GM19438 (cell line): ENCODE results near the gene RHOH.
"Not testable (repeated sequence)": the region's sequence is repeated elsewhere in the genome, so short reads cannot be mapped to it uniquely, and the experiment has no call there.

Experiments
- ATAC-seq: cut with Tn5 transposase; IDR thresholded peaks from one replicate; pipeline ENCODE4 v1.9.1; 2021; ENCODE audit warnings: low read depth; ENCODE audit not compliant: unreplicated experiment

Gene RHOH, protein sequence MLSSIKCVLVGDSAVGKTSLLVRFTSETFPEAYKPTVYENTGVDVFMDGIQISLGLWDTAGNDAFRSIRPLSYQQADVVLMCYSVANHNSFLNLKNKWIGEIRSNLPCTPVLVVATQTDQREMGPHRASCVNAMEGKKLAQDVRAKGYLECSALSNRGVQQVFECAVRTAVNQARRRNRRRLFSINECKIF

DNA sequence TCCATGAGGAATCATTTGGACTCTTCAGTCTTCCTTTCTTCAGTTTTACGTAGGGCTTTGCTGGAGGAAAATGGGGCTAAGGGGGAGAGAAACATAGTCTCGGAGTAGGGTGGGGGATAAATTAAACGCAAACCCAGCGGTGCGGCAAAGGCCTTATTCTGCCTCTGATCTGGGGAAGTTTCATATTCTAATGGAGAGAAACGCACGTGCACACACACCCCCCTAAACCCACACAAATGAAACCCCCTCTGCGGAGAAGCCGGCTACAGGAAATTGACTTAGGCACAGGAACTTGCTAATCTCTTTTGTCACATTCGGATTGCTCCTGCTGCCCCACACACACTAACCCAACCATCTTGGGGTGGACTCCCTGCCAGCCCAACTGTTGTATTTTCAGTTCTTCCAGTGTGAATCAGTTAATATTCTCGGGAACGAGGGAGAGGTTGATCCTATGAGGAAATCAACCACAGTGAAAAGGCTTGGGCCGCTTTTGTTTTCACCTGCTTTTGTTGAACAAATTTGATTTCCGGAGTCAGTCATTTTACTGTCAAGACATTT is at the start of gene RHOH:
RHOH (plus strand) TSS at position 308 of the 558 bp plus-strand sequence. CDS start 46,356 bp downstream, outside the sequence.
- no peak for ATAC-seq

DNA sequence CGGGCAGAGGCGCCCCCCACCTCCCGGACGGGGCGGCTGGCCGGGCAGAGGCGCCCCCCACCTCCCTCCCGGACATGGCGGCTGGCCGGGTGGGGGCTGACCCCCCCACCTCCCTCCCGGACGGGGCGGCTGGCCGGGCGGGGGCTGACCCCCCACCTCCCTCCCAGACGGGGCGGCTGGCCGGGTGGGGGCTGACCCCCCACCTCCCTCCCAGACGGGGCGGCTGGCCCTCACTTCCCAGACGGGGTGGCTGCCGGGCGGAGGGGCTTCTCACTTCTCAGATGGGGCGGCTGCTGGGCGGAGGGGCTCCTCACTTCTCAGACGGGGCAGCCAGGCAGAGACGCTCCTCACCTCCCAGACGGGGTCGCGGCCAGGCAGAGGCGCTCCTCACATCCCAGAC is 49.3 kb upstream of the RHOH start:
- not testable (repeated sequence) for ATAC-seq

DNA sequence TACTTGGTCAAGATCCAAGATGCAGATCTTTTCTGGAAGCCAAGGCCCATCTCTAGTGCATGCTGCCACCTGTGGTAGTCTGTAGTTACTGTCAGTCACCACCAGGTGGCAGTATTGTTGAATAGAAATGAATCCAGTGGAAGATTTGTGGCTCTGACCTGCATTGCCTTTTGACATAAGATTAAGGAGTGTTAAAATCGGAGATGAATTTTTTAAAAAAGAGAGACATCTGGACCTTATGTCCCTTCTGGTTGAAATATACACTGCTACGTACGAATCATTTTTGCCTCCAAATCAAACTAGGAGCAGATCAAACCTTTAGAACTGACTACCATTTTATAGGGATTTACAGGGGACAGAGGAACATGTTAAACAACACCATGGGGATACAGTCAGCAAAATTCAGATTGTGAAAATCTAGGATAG is 46.9 kb upstream of the RHOH start:
- peak; percentile 70 for ATAC-seq

DNA sequence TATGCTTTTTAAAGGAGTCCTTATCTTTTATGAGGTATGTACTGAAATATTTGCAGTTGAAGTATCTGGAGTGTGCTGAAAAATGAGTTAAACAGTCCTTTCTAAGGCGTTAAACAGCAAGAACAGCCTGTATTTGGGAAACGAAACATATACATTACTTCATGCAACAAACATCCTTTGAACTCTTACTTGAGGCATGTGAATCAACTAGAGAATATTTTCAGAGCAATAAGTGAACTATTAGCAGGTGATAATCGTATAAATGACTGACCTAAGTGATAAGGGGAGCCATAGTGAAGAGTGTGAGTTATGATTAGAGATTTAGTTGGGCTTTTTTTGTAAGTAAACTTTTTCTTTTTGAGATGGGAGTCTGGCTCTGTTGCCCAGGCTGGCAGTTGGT is 45.9 kb upstream of the RHOH start:
- no peak for ATAC-seq

DNA sequence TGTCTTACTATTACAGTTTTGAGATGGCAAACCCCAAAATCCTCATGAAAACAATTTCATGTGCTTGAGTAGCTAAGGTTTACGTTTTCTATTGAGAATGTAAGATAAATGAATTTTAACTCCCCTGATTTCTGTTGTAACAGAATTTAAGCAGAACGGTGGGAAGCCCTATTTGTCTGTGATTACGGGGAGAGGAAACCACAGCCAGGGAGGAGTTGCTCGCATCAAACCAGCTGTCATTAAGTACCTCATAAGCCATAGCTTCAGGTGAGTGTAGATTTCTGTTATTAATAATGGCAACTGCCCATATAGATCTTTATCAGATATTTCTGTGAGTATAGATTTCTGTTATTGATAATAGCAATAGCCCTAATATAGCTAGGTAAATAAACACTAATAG is 44.2 kb upstream of the RHOH start:
- ATAC-seq, result no peak

DNA sequence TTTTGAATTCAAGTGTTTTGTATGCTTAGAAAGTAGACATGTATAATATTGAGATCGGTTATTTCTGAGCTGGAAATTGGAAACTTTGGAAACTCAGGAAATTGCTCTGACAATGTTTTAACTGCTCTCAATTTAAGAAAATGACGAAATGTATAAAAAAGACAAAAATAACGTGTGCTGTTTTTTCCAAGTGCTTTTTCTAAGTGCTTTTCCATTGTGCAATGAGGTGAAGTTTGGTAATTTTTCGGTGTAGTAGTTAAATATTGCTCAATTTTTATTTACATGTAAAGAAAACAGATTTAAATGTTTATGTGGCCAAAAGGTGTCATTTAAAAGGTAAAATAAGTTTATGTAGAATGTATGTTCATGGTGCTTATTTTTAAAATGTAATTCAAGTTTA is 39.4 kb upstream of the RHOH start:
- ATAC-seq, result no peak

DNA sequence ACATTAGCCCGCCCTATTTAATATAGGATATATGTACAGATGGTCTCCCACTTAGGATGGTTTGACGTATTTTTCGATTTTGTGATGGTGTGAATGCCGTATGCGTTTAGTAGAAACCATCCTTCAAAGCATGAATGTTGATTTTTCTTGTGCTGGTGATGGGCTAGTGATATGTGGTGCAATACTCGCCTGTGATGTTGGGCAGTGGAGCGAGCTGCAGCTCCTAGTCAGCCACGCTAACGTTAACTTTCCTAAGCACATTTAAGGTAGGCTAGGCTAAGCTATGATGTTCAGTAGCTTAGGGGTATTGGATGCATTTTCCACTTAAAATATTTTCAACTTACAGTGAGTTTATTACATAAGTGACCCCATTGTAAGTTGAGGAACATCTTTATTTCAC is 36.6 kb upstream of the RHOH start:
- ATAC-seq, result no peak

DNA sequence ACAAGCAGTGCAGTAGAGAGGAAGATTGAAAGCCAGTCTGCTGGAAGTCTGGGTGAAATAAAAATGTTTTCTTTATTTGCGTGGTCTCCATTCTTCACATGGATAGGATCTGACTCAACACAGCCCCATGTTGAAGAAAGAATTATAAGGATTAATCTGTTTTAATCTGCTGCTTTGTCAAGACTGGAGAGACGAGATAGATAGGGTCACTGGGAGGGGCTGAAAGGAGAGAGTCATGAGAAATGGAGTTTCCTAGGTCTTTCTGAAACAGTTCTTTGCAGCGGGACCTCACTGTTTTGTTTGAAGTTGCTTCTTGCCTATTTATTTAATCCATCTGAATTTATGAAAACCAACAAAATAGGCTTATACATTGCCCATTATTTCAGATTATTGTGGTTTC is 32.4 kb upstream of the RHOH start:
- no peak for ATAC-seq

DNA sequence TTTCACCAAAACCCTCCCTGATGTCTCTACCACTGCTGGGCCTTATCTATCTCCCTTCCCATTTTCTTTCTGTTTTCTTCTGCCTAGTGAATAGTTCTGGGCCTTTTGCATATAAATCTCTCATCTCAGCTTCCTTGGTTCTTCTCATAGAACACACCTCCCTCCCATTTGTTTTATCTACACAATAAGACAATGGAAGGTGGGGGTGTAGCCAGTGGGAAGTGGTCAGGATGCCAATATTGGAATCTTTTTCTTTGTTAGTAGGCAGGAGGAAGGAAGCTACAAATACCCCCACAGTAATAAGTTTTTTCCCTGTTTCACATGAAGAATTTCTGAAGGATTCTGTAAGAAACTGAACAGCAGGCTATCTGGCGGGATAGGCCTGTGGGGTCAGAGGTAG is 30.9 kb upstream of the RHOH start:
- no peak for ATAC-seq

DNA sequence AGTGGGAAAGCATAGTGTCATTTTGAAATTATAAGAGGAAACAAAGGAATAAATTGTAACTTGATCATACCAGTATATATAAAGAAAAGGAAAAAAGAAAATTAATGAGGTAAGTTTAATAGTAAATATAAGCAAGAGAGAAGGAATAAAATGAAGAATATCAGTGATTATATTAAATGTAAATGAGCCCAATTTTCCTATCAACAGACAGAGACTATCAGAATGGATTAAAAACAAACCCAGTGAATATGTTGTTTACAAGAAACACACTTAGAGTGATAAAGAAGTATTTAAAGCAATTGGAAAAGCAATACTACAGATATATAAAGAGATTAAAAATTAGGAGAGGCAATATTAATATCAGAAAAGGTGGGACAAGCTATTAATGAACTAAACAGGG is 28.8 kb upstream of the RHOH start:
- ATAC-seq, result no peak

DNA sequence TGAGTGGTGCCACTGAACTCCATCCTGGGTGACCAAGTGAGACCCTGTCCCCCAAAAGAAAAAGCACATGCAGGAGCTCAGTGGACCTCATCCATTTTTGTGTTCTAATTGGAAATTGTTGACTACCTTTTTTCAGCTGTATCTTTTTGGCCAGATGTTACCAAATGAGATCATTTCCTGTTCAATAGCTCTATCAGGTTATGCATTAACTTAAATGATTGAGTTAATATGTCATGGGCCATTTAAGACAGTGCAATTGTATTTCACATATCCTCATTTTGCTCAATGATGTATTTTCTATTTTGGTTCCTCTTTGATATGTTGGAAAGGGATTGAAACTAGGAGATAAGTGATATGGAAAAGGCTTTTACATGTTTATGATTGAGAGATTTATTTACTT is 26.2 kb upstream of the RHOH start:
- ATAC-seq, result peak; percentile 69

DNA sequence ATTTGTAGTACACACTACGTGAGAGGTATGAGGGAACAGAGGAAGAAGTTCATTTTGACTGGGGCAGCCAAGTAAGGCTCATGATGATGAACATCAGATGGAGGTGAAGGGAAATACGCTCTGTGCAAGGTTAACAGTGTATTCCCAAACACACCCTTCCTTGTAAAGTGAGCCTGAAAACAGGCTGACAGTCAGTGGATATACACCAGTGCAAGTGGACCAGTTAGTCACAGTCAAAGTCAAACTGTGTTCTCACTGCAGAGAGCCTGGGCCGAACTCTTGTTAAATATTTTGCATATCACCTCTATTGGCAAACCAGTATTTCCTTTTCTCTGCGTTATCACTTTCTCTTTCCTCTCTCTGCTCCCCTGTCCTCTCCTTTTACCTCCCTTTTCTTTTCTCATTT is 23.4 kb upstream of the RHOH start:
- ATAC-seq, result peak; percentile 73

DNA sequence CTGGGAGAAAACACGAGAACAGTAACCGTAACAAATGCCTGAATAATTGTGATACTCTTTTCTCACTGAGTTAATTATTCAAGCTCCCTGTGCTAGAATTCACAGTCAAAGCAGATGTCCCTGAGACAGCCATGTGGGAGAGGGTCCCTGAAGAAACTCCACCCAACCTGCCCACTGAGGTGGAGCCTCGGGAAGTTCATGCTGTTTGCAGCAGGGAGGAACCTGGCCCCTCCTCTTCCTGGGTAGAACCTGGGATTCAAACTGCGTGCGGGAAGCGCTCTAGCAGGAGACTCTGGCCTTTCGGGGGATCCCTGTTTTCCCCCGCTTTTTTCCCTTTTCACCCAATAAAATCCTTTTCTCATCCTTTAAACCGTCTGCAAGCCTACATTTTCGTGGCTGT is 20.2 kb upstream of the RHOH start:
- ATAC-seq, result no peak

DNA sequence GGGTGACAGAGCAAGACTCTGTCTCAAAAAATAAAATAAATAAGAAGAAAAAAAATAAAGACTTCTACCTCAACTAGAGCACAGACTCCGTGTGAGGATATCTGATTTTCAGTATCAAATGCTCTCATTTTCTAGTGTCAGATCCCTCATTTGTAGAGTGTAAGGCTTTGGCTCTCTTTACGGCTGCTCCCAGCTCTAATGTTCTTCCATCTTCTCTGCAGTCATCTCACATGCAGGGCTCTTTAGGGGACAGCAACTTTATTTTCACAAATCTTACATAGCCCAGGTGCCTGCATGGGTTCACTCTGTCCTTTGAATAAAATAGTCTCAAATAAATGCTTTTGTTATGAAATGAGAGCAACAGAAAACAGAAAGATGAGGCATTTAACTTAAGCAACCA is 19.2 kb upstream of the RHOH start:
- no peak for ATAC-seq

DNA sequence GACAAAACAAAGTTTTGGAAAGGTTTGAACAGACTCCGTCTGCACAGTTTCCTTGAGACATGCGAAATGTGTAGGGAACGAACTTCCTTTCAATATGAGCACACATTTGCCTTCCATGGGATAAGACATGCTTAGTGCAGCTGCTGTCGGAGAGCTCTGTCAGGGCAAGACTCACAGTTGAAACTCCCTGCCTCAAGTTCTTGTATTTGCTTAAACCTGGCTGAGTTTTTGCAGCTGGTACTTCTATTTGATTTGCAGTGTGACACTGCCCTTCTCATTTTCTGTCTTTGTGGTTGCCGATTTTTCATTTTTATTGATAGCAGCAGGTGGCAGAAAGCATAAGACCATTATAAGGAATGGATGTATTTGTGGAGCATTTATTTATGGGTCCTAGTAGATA is 18.2 kb upstream of the RHOH start:
- no peak for ATAC-seq

DNA sequence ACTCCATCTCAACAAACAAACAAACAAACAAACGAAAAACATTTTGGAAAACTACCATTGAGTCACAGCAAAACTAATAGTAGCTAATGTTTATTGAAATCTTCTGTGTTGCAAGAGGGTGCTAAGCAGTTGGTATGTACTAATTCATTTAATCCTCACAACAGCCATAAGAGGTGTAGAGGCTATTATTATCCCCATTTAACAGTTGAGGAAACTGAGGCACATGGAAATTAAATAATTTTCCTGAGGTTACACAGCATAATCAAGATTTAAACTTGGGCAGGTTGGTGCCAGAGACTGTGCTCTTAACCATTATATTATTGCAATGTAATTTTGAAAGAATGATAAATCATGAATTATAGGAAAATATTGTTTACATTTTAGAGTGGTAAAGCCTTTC is 17.5 kb upstream of the RHOH start:
- ATAC-seq, result no peak

DNA sequence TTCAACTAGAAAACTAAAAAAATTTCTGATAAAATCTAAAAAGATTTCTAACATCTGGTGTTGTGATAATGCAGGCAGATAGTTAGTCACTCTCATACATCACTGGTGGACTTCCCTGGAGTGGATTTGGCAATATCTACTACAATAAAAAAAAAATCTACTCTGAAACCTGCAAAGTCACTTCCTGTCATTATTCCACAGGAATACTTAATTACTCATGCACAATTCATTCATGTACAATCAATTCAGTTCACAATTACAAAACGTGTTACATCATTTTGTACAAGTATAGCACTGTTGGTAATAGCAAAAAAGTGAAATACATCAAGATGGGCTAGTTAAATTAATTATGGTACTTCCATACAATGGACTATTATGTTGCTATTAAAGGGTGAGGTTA is 16.5 kb upstream of the RHOH start:
- no peak for ATAC-seq

DNA sequence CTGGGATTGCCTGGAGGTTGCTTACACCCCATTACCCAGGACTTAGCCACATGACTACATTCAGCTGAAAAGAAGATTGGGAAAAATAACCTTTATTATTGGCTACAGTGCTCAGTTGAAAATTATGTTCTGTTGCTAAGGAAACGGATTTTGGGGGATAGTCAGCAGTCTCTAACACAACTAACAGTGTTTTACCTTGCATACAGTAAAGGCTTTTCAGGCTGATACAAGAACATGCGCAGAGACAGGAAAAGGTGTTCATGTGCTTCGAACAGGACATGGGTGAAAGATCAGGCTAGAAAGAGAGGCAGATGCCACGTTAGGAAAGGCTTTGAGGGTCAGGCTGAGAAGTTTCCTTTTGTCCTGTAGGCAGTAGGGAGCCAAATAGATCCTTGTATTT is 14.8 kb upstream of the RHOH start:
- ATAC-seq, result no peak

DNA sequence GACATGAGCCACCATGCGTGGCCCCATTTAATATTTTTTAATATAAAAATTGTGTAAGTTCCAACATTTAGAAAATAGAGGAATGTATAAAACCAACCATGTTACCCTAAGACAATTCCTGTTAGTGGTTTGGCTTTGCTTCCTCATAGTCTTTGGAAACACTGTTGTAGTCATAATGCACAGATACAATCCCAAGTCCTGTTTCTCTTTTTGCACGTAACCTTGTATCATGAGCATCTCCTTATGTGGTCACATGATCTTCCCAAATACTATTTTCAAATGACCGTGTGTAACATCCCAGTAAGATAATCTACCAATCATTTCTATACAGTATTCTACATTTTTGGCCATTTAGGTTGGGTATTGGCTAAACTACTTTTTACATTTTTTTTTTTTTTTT is 13.9 kb upstream of the RHOH start:
- no peak for ATAC-seq

DNA sequence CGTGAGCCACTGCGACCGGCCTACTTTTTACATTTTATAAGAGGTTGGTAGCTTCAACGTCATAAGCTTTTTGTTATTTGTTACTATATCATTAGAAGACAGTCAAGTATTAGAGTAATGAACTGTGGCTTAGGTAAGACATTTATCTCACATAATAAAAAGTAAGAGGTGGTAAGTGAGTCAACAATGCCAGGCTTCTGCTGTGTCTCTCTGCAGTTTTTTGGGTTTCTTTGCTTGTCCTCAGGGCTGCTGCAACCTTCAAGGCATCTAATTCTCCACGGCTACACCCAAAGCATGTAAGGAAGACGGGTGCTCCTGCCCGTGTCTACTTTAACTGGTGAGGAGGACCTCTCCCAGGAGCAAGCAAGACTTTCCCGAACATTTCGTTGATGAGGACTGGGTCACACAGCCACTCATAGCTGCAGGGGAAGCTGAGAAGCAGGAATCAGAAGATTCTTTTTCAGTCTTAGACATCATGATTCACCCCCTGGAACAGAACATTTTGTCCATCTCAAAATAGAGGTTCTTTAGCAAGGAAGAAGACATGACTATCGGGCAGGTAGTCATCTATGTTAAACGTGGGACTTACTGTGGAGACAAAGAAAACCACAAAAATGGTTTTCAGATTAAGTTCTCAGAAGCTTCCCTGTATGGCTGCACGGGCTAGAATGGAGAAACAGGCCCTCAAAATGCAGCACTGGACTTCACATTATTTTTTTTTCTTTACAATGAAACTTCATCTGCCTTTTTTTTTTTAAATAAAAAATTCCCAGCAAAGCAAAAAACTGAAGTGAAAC is 13.0 kb upstream of the RHOH start:
- no peak for ATAC-seq

DNA sequence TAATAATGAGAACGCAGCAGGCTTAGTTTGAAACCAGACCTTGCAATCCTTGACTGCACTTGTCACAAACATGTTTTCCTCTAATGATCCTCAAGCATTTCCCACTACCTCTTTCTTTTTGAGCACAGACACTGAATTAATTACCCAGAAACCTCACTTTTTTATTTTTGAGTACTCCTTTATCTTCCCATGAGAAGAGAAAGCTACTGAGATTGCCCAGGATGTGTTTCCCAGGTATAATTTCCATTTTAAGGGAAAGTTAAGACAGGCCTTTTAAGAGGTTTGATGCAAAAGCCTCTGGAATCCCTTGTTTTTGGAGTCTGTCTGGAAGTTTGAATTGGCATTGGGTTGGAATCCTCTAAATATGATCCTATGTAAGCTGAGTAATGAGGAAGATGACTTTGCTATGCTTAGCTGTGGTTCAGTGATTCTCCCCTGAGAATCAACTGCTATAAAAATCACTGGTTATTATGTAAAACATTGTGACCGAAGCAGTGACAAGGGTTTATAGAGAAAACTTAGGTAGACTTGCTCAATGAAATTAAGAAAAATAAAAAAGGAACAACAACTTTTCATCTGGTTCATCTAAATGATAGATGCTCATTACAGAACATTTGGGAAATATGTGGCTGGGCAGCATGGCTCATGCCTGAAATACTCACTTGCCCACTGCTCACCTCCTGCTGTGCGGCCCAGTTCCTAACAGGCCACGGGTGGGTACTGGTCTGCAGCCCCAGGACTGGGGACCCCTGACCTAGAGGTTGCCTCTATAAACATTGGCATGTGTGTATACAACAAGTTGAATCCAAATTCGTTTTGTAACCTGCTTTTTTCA is 10.8 kb upstream of the RHOH start:
- ATAC-seq, result peak; percentile 51
